Activated naive CD8-positive, alpha-beta T cell treated with anti-CD3 and anti-CD28 coated beads, Interleukin-2, amount 50 U/mL, for 24 hours (primary cell): ENCODE measurements around the gene SEMA4A.

Experiments used
- ATAC-seq: fragments of 150-1000 bp; cut with Tn5 transposase; one replicate; pipeline ENCODE4 v1.10.0; 2021
- DNase-seq: peaks from one replicate; pipeline ENCODE4 v3.0.0; 2021
- H3K27ac Mint-ChIP-seq: one replicate; pipeline ENCODE4 v1.8.0; 2021; ENCODE audit warnings: mild to moderate bottlenecking, mixed read lengths
- H3K27me3 Mint-ChIP-seq: one replicate; pipeline ENCODE4 v1.8.0; 2021; ENCODE audit warnings: mixed read lengths
- H3K36me3 Mint-ChIP-seq: one replicate; pipeline ENCODE4 v1.8.0; 2021; ENCODE audit warnings: low read depth, mixed read lengths
- H3K4me1 Mint-ChIP-seq: one replicate; pipeline ENCODE4 v1.8.0; 2021; ENCODE audit warnings: mixed read lengths
- H3K4me3 Mint-ChIP-seq: one replicate; pipeline ENCODE4 v1.8.0; 2021; ENCODE audit warnings: mild to moderate bottlenecking, moderate library complexity, mixed read lengths
- H3K9me3 Mint-ChIP-seq: one replicate; pipeline ENCODE4 v1.8.0; 2021; ENCODE audit warnings: mixed read lengths

Gene SEMA4A

GRCh38 chr1:156153362-156153761, at the start of gene SEMA4A:
SEMA4A (plus strand) TSS chr1:156153585; CDS start chr1:156154579, 994 bp downstream.
- Mint-ChIP-seq H3K27me3 (no peaks in the 10 kb centered on the region), H3K27ac (peak within 1 kb of the TSS; percentile 90), H3K4me1 (peaks cover 94% of the 10 kb centered on the region), H3K9me3 (no peaks in the 10 kb centered on the region), H3K4me3 (peak within 1 kb of the TSS; percentile 90), H3K36me3 (peaks cover 35% of the 10 kb centered on the region)
- ATAC-seq (no peak), DNase-seq (no peak)

GRCh38 chr1:156104065-156104810, 49.1 kb upstream of the SEMA4A start:
- DNase-seq (peak; percentile 58), ATAC-seq (peak; percentile 35)
- peaks cover 16% of the 10 kb centered on the region for H3K27me3 Mint-ChIP-seq
- H3K4me1 Mint-ChIP-seq, result peaks cover 89% of the 10 kb centered on the region
- H3K36me3 Mint-ChIP-seq, result peaks cover 3% of the 10 kb centered on the region
- H3K4me3 Mint-ChIP-seq, result peak overlapping the region; percentile 45
- H3K27ac Mint-ChIP-seq, result peak overlapping the region; percentile 94
- no peaks in the 10 kb centered on the region for H3K9me3 Mint-ChIP-seq

GRCh38 chr1:156104861-156105832, 48.2 kb upstream of the SEMA4A start:
- DNase-seq, result no peak
- H3K27me3 Mint-ChIP-seq, result peaks cover 15% of the 10 kb centered on the region

GRCh38 chr1:156106624-156107488, 46.5 kb upstream of the SEMA4A start:
- ATAC-seq, result peak; percentile 21

More at GRCh38 chr1:156104861-156105832, 48.2 kb upstream of the SEMA4A start:
- peaks cover 87% of the 10 kb centered on the region for H3K4me1 Mint-ChIP-seq
- H3K9me3 Mint-ChIP-seq, result no peaks in the 10 kb centered on the region
- peak overlapping the region; percentile 81 for H3K4me3 Mint-ChIP-seq
- peak overlapping the region; percentile 94 for H3K27ac Mint-ChIP-seq
- no peak for ATAC-seq
- H3K36me3 Mint-ChIP-seq, result peaks cover 3% of the 10 kb centered on the region

GRCh38 chr1:156108057-156108456, 45.3 kb upstream of the SEMA4A start:
- H3K9me3 Mint-ChIP-seq, result no peaks in the 10 kb centered on the region
- H3K27me3 Mint-ChIP-seq, result peaks cover 5% of the 10 kb centered on the region
- peak overlapping the region; percentile 81 for H3K4me3 Mint-ChIP-seq
- no peak for ATAC-seq
- peaks cover 67% of the 10 kb centered on the region for H3K4me1 Mint-ChIP-seq
- no peak overlapping the region for H3K27ac Mint-ChIP-seq
- peaks cover 3% of the 10 kb centered on the region for H3K36me3 Mint-ChIP-seq
- no peak for DNase-seq

More at GRCh38 chr1:156106624-156107488, 46.5 kb upstream of the SEMA4A start:
- Mint-ChIP-seq H3K9me3 (no peaks in the 10 kb centered on the region), H3K36me3 (peaks cover 3% of the 10 kb centered on the region), H3K4me1 (peaks cover 73% of the 10 kb centered on the region), H3K27me3 (peaks cover 4% of the 10 kb centered on the region), H3K4me3 (peak overlapping the region; percentile 81), H3K27ac (peak overlapping the region; percentile 94)
- DNase-seq, result no peak

GRCh38 chr1:156108664-156109241, 44.6 kb upstream of the SEMA4A start:
- H3K27me3 Mint-ChIP-seq, result peaks cover 9% of the 10 kb centered on the region
- DNase-seq (no peak), ATAC-seq (no peak)
- H3K9me3 Mint-ChIP-seq, result no peaks in the 10 kb centered on the region
- peak overlapping the region; percentile 11 for H3K4me3 Mint-ChIP-seq
- H3K27ac Mint-ChIP-seq, result no peak overlapping the region
- H3K4me1 Mint-ChIP-seq, result peaks cover 67% of the 10 kb centered on the region
- peaks cover 3% of the 10 kb centered on the region for H3K36me3 Mint-ChIP-seq

- H3K4me3 Mint-ChIP-seq, result no peak overlapping the region
- H3K27ac Mint-ChIP-seq, result no peak overlapping the region
- peaks cover 64% of the 10 kb centered on the region for H3K4me1 Mint-ChIP-seq
- ATAC-seq, result no peak
- no peak for DNase-seq
- peaks cover 13% of the 10 kb centered on the region for H3K27me3 Mint-ChIP-seq
- no peaks in the 10 kb centered on the region for H3K9me3 Mint-ChIP-seq
- H3K36me3 Mint-ChIP-seq, result peaks cover 5% of the 10 kb centered on the region
Observed at GRCh38 chr1:156110252-156110651, 43.1 kb upstream of the SEMA4A start.

- Mint-ChIP-seq H3K4me3 (no peak overlapping the region), H3K4me1 (peaks cover 59% of the 10 kb centered on the region), H3K9me3 (no peaks in the 10 kb centered on the region), H3K27ac (no peak overlapping the region), H3K36me3 (peaks cover 12% of the 10 kb centered on the region), H3K27me3 (peaks cover 19% of the 10 kb centered on the region)
- ATAC-seq (no peak), DNase-seq (no peak)
Observed at GRCh38 chr1:156111355-156111962, 41.9 kb upstream of the SEMA4A start.

- H3K27ac Mint-ChIP-seq, result peak overlapping the region; percentile 42
- peaks cover 52% of the 10 kb centered on the region for H3K4me1 Mint-ChIP-seq
- peaks cover 12% of the 10 kb centered on the region for H3K36me3 Mint-ChIP-seq
- DNase-seq (no peak), ATAC-seq (no peak)
- no peaks in the 10 kb centered on the region for H3K9me3 Mint-ChIP-seq
- H3K27me3 Mint-ChIP-seq, result peaks cover 19% of the 10 kb centered on the region
- H3K4me3 Mint-ChIP-seq, result no peak overlapping the region
Observed at GRCh38 chr1:156112276-156113137, 40.9 kb upstream of the SEMA4A start.

GRCh38 chr1:156113282-156113950, 40.0 kb upstream of the SEMA4A start:
- ATAC-seq, result no peak

GRCh38 chr1:156114101-156114918, 39.1 kb upstream of the SEMA4A start, which contains the start of gene LMNA:
LMNA (plus strand) TSS chr1:156114711; CDS start chr1:156114919, 208 bp downstream.
- Mint-ChIP-seq H3K36me3 (peaks cover 19% of the 10 kb centered on the region), H3K4me1 (peaks cover 44% of the 10 kb centered on the region), H3K4me3 (peak within 1 kb of the TSS; percentile 93), H3K27ac (peak within 1 kb of the TSS; percentile 78), H3K27me3 (peaks cover 23% of the 10 kb centered on the region), H3K9me3 (no peaks in the 10 kb centered on the region)
- DNase-seq (peak; percentile 82), ATAC-seq (peak; percentile 91)

More at GRCh38 chr1:156113282-156113950, 40.0 kb upstream of the SEMA4A start:
- H3K27ac Mint-ChIP-seq, result peak overlapping the region; percentile 78
- peaks cover 17% of the 10 kb centered on the region for H3K36me3 Mint-ChIP-seq
- peaks cover 47% of the 10 kb centered on the region for H3K4me1 Mint-ChIP-seq
- H3K27me3 Mint-ChIP-seq, result peaks cover 21% of the 10 kb centered on the region
- H3K9me3 Mint-ChIP-seq, result no peaks in the 10 kb centered on the region
- H3K4me3 Mint-ChIP-seq, result peak overlapping the region; percentile 93
- DNase-seq, result no peak
